GM20431 (cell line): ENCODE measurements around the gene OR52E8.

Experiments
- in situ Hi-C: fragments of 300-500 bp; cut with MseI, MboI; formaldehyde crosslinking; loops from one replicate; pipeline ENCODE4 v1.15.0; 2020; ENCODE audit warnings: low sequenced_read_pairs; ENCODE audit not compliant: unreplicated experiment

Gene OR52E8

GRCh38 chr11:5857590-5857989, at the start of gene OR52E8:
Gene OR52E8 (minus strand): TSS chr11:5857690. CDS start chr11:5857690, 0 bp downstream.
- in situ Hi-C loops, result no loop called here

GRCh38 chr11:5899534-5899933, 42.0 kb upstream of the OR52E8 start:
- in situ Hi-C loops, result no loop called here

GRCh38 chr11:5892908-5893307, 35.4 kb upstream of the OR52E8 start, which contains the start of gene OR52E5:
Gene OR52E5 (plus strand): TSS chr11:5893208. CDS start chr11:5900777, 7,569 bp downstream.
- in situ Hi-C loops, result no loop called here

- in situ Hi-C loops, result no loop called here
Observed at GRCh38 chr11:5891216-5891800, 33.8 kb upstream of the OR52E8 start.

GRCh38 chr11:5887661-5888060, 30.2 kb upstream of the OR52E8 start:
- in situ Hi-C loops, result no loop called here

GRCh38 chr11:5887172-5887571, 29.7 kb upstream of the OR52E8 start:
- in situ Hi-C loops, result no loop called here

- in situ Hi-C loops, result no loop called here
Observed at GRCh38 chr11:5881756-5882155, 24.3 kb upstream of the OR52E8 start.

- in situ Hi-C loops, result no loop called here
Observed at GRCh38 chr11:5880329-5880728, 22.8 kb upstream of the OR52E8 start, which contains the start of gene OR52E4. Gene OR52E4 (plus strand): TSS chr11:5880629. CDS start chr11:5884293, 3,664 bp downstream.

GRCh38 chr11:5878564-5878963, 21.1 kb upstream of the OR52E8 start:
- in situ Hi-C loops, result no loop called here

GRCh38 chr11:5865826-5866225, 8.3 kb upstream of the OR52E8 start:
- in situ Hi-C loops, result no loop called here

GRCh38 chr11:5851002-5851401, 6.5 kb downstream of the OR52E8 start:
- in situ Hi-C loops, result no loop called here

- in situ Hi-C loops, result no loop called here
Observed at GRCh38 chr11:5847711-5848110, 9.8 kb downstream of the OR52E8 start.

- in situ Hi-C loops, result no loop called here
Observed at GRCh38 chr11:5846701-5847100, 10.8 kb downstream of the OR52E8 start.

- in situ Hi-C loops, result no loop called here
Observed at GRCh38 chr11:5841797-5842196, 15.7 kb downstream of the OR52E8 start, which contains the start of gene OR52E6. Gene OR52E6 (minus strand): TSS chr11:5841897. CDS start chr11:5841897, 0 bp downstream.

- in situ Hi-C loops, result no loop called here
Observed at GRCh38 chr11:5837695-5838094, 19.8 kb downstream of the OR52E8 start.

GRCh38 chr11:5833446-5833845, 24.0 kb downstream of the OR52E8 start:
- in situ Hi-C loops, result no loop called here

- in situ Hi-C loops, result no loop called here
Observed at GRCh38 chr11:5831196-5831829, 26.2 kb downstream of the OR52E8 start.

GRCh38 chr11:5818245-5818886, 39.1 kb downstream of the OR52E8 start:
- in situ Hi-C loops, result loop anchor here (25.0 kb wide), 1 partner anchor 206 kb away; no protein-coding TSS in a partner anchor

- in situ Hi-C loops, result loop anchor here (25.0 kb wide), 1 partner anchor 203 kb away; no protein-coding TSS in a partner anchor
Observed at GRCh38 chr11:5815534-5815933, 42.0 kb downstream of the OR52E8 start.

GRCh38 chr11:5809905-5810795, 47.3 kb downstream of the OR52E8 start:
- in situ Hi-C loops, result loop anchor here (25.0 kb wide), 1 partner anchor 198 kb away; no protein-coding TSS in a partner anchor
